Large intestine (tissue), 3 donors: ENCODE results near the gene DCTD. TPM values are rescaled to one million over a fixed set of nuclear protein-coding genes. Genes with fewer than 3 reads are reported as not detected.

Experiments used
- DNase-seq, 2 donors: peaks; one replicate each; pipeline versions ENCODE4 v3.0.0 to v3.0.0-alpha.2; 2013
- H3K27ac ChIP-seq: one replicate; pipeline ENCODE4 v1.5.1; 2013; ENCODE audit warnings: low read length
- H3K27me3 ChIP-seq: 2 replicates; pipeline ENCODE4 v1.6.1; 2013; ENCODE audit warnings: low read length; ENCODE audit not compliant: control insufficient read depth, insufficient read depth
- H3K36me3 ChIP-seq: 2 replicates; pipeline ENCODE4 v1.6.1; 2013; ENCODE audit warnings: low read length; ENCODE audit not compliant: control insufficient read depth, insufficient read depth
- H3K4me1 ChIP-seq: one replicate; pipeline ENCODE4 v1.6.1; 2013; ENCODE audit warnings: low read length; ENCODE audit not compliant: control insufficient read depth, insufficient read depth
- H3K4me3 ChIP-seq: one replicate; pipeline ENCODE4 v1.5.1; 2013; ENCODE audit warnings: low read length
- H3K9me3 ChIP-seq: one replicate; pipeline ENCODE4 v1.6.1; 2013; ENCODE audit warnings: mild to moderate bottlenecking, low read depth, low read length, moderate library complexity; ENCODE audit not compliant: control insufficient read depth
- WGBS: methylation state at CpG from one replicate; pipeline ENCODE4 v1.1.5; 2013; ENCODE audit warnings: low lambda C conversion rate; ENCODE audit not compliant: insufficient coverage; 5-methylcytosine and 5-hydroxymethylcytosine counted together
- polyA plus RNA-seq: library from polyadenylated mRNA; unstranded; fragments of 120-200 nt; gene quantifications from one replicate; pipeline ENCODE4 v1.2.1, GENCODE V29; 2013

DCTD gene
- polyA plus RNA-seq, 1 donor = 95.8 TPM

GRCh38 chr4:182922501-182923284, 5.5 kb upstream of the DCTD start:
- Histone ChIP-seq H3K9me3 (no peaks in the 10 kb centered on the region), H3K4me1 (peaks cover 32% of the 10 kb centered on the region), H3K27me3 (no peaks in the 10 kb centered on the region), H3K27ac (peak overlapping the region; percentile 34), H3K36me3 (no peaks in the 10 kb centered on the region), H3K4me3 (no peak overlapping the region)
- WGBS = 8% methylated on average over 2 of the region's 13 CpGs
- DNase-seq = peak in 1 of 2 donors; percentile 76

DNA sequence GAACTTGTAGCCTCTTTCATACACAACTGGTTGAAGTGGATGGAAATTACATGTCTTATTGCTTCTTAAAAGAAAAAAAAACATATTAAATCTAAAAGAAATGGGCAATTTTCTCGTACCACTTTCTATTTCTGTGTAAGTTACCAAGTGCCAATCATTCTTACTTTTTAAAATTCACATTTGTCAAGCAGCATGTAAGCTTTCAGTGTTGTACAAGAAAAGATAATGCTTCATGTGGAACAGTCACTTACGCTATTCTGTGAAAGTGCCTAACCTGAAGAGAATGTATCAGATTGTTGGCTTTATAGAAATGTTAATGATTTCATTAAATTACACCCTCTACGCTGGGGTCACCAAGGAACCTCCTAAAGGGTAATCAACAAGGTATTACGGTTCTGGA, 4.4 kb upstream of the DCTD start:
- Histone ChIP-seq H3K27ac (peak overlapping the region; percentile 34), H3K36me3 (no peaks in the 10 kb centered on the region), H3K9me3 (no peaks in the 10 kb centered on the region), H3K27me3 (no peaks in the 10 kb centered on the region), H3K4me3 (no peak overlapping the region), H3K4me1 (peaks cover 32% of the 10 kb centered on the region)
- 93% methylated on average over 2 of the region's 4 CpGs for WGBS
- DNase-seq = no peak

GRCh38 chr4:182920676-182921075, 3.5 kb upstream of the DCTD start:
- WGBS = no CpG with 5 or more reads among the region's 4 CpGs
- no peak for DNase-seq
- H3K27ac ChIP-seq = no peak overlapping the region
- no peaks in the 10 kb centered on the region for H3K27me3 ChIP-seq
- H3K9me3 ChIP-seq = no peaks in the 10 kb centered on the region
- no peak overlapping the region for H3K4me3 ChIP-seq
- H3K36me3 ChIP-seq = no peaks in the 10 kb centered on the region
- peaks cover 39% of the 10 kb centered on the region for H3K4me1 ChIP-seq

GRCh38 chr4:182918791-182919302, 1.7 kb upstream of the DCTD start:
- peak in 1 of 2 donors; percentile 48 for DNase-seq
- no peak overlapping the region for H3K27ac ChIP-seq
- H3K36me3 ChIP-seq = peaks cover 13% of the 10 kb centered on the region
- H3K27me3 ChIP-seq = no peaks in the 10 kb centered on the region
- no peaks in the 10 kb centered on the region for H3K9me3 ChIP-seq
- peaks cover 39% of the 10 kb centered on the region for H3K4me1 ChIP-seq
- WGBS = 89% methylated on average over 3 of the region's 7 CpGs
- H3K4me3 ChIP-seq = no peak overlapping the region

DNA sequence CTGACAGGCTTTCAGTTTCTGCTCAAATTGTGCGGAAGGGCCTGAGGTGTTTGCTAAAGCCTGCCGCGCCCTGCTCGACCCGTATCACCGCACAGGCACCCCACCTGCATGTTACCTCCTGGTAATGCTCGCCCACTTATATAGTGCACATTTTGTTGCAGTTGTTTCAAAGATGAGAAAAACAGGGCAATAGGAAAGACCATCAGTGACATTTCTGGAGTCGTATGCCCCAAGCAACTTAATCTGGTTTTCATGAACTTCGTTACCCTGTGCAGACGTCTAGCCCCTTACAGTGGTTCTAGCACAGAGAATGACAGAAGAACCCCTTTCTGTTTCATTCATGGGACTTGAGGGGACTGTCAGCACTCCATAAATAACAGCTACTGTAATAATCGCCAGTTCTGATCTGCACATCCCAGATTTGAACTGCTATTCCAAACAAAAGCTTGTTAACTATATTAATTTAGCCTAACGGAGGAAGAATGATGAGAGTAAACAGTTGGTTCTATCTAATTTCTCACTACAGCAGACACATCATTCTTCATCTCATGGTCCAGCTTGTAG, 940 bp upstream of the DCTD start:
- no peak for DNase-seq
- peak overlapping the region; percentile 96 for H3K27ac ChIP-seq
- no peaks in the 10 kb centered on the region for H3K27me3 ChIP-seq
- peaks cover 20% of the 10 kb centered on the region for H3K36me3 ChIP-seq
- peaks cover 39% of the 10 kb centered on the region for H3K4me1 ChIP-seq
- H3K9me3 ChIP-seq = no peaks in the 10 kb centered on the region
- WGBS = 0% methylated on average over 4 of the region's 12 CpGs
- peak overlapping the region; percentile 77 for H3K4me3 ChIP-seq

DNA sequence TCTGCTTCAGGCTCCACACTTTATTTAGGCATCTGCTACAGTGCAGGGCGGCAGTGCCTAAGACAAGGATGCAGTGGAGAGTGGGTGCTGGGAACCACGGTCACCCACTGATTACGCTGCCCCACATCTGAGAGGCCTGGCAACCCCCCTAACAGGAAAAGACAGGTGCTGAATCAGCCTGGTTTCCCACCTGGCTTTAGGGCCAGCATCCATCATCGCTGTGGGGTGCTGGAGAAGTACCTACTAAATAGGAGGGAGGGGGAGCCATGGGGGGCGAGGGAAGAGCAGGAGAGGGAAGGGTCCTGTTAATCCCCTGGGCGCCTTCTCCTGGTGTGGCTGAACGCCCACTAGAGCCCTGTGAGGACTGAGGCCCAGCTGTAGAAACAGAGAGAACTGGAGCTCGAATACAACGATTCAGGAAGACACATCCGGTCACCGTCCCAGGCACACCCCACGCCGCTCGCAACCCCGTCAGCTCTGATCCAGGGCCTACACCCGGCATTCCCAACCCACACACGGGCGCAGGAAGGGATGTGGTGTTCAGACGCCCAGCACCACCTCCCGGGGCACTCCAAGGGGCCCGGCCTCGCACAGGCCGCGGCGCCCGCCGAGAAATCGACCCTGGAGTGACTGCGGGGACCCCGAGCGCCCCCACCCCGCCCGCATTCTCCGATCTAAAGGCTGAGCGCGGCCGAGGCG, 554 bp downstream of the DCTD start:
- no CpG with 5 or more reads among the region's 38 CpGs for WGBS

GRCh38 chr4:182914357-182914756, 2.8 kb downstream of the DCTD start:
- Histone ChIP-seq H3K4me1 (peaks cover 17% of the 10 kb centered on the region), H3K4me3 (no peak overlapping the region), H3K9me3 (no peaks in the 10 kb centered on the region), H3K27me3 (no peaks in the 10 kb centered on the region), H3K36me3 (peaks cover 45% of the 10 kb centered on the region), H3K27ac (no peak overlapping the region)
- WGBS = no CpG with 5 or more reads among the region's 5 CpGs
- DNase-seq = no peak

More for the DNA sequence above, 554 bp downstream of the DCTD start:
- H3K36me3 ChIP-seq = peaks cover 30% of the 10 kb centered on the region
- H3K4me3 ChIP-seq = peak overlapping the region; percentile 62
- H3K27me3 ChIP-seq = no peaks in the 10 kb centered on the region
- peak overlapping the region; percentile 51 for H3K27ac ChIP-seq
- H3K9me3 ChIP-seq = no peaks in the 10 kb centered on the region
- peak; percentile 42 to 76 for DNase-seq
- H3K4me1 ChIP-seq = peaks cover 24% of the 10 kb centered on the region

DNA sequence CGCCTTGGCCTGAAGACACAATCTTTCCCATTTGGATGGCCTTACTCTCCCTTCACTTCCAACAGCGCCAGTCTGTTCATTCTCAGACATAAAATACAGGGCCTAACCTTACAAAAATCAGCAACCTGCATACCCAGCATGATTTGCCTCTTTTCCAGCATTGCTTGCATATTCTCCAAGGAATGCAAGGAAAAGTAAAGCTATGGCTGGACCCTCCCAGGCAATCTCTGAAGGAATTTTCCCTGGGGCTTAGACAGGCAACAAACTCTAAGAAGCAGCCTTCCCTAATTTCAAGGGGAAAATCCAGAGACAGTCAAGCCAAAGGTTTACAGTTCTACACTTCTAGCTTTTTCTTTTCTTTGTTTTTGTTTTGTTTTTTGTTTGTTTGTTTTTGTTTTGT, 3.6 kb downstream of the DCTD start:
- H3K36me3 ChIP-seq = peaks cover 51% of the 10 kb centered on the region
- H3K9me3 ChIP-seq = no peaks in the 10 kb centered on the region
- WGBS = 83% methylated on average over 1 of the region's 2 CpGs
- DNase-seq = no peak
- no peak overlapping the region for H3K4me3 ChIP-seq
- no peak overlapping the region for H3K27ac ChIP-seq
- H3K27me3 ChIP-seq = no peaks in the 10 kb centered on the region
- peaks cover 13% of the 10 kb centered on the region for H3K4me1 ChIP-seq

GRCh38 chr4:182913036-182913435, 4.2 kb downstream of the DCTD start:
- Histone ChIP-seq H3K27ac (no peak overlapping the region), H3K27me3 (no peaks in the 10 kb centered on the region), H3K9me3 (no peaks in the 10 kb centered on the region), H3K4me1 (peaks cover 8% of the 10 kb centered on the region), H3K4me3 (no peak overlapping the region), H3K36me3 (peaks cover 51% of the 10 kb centered on the region)
- no CpG with 5 or more reads among the region's 8 CpGs for WGBS
- no peak for DNase-seq

GRCh38 chr4:182908124-182908523, 9.1 kb downstream of the DCTD start:
- no peak overlapping the region for H3K27ac ChIP-seq
- 100% methylated on average over 1 of the region's 3 CpGs for WGBS
- no peak for DNase-seq
- no peaks in the 10 kb centered on the region for H3K4me1 ChIP-seq
- no peaks in the 10 kb centered on the region for H3K27me3 ChIP-seq
- peaks cover 67% of the 10 kb centered on the region for H3K36me3 ChIP-seq
- no peaks in the 10 kb centered on the region for H3K9me3 ChIP-seq
- no peak overlapping the region for H3K4me3 ChIP-seq
